RWPE2 (cell line): ENCODE results near the gene PPAT.
A peak's percentile ranks its signal among the peaks of the same experiment; 100 is the strongest.
"Not testable (repeated sequence)": the region's sequence is repeated elsewhere in the genome, so short reads cannot be mapped to it uniquely, and the experiment has no call there.

Experiments
- ATAC-seq: fragments of 200-7000 bp; cut with Tn5 transposase; 3 replicates; pipeline ENCODE4 v1.9.1; 2021; ENCODE audit warnings: low read depth
- DNase-seq: peaks from one replicate; pipeline ENCODE4 v3.0.0-alpha.2; 2020; ENCODE audit warnings: low spot score
- H3K27ac ChIP-seq: fragments of 450-650 bp; 2 replicates; pipeline ENCODE4 v1.5.1; 2017; ENCODE audit warnings: mild to moderate bottlenecking; ENCODE audit not compliant: poor library complexity, severe bottlenecking
- H3K27me3 ChIP-seq: fragments of 250-450 bp; sonication (Bioruptor Pico); 2 replicates; pipeline ENCODE4 v1.5.1; 2021; ENCODE audit warnings: mild to moderate bottlenecking, moderate library complexity; ENCODE audit not compliant: insufficient read depth, poor library complexity, severe bottlenecking
- H3K36me3 ChIP-seq: fragments of 250-450 bp; sonication (Bioruptor Pico); 2 replicates; pipeline ENCODE4 v1.5.1; 2020; ENCODE audit warnings: low read depth, mild to moderate bottlenecking, moderate library complexity
- H3K4me1 ChIP-seq: fragments of 250-450 bp; sonication (Bioruptor Pico); 2 replicates; pipeline ENCODE4 v1.5.1; 2021; ENCODE audit warnings: mild to moderate bottlenecking, moderate library complexity; ENCODE audit not compliant: insufficient read depth, poor library complexity, severe bottlenecking
- H3K4me3 ChIP-seq: fragments of 250-450 bp; sonication (Bioruptor Pico); 2 replicates; pipeline ENCODE4 v1.5.1; 2021; ENCODE audit warnings: mild to moderate bottlenecking, moderate library complexity; ENCODE audit not compliant: severe bottlenecking
- H3K9me3 ChIP-seq: fragments of 250-450 bp; sonication (Bioruptor Pico); 2 replicates; pipeline ENCODE4 v1.5.1; 2021; ENCODE audit warnings: mild to moderate bottlenecking, moderate library complexity; ENCODE audit not compliant: severe bottlenecking
- TF ChIP-seq, protein P1 (sequence below): fragments of 450-650 bp; IDR thresholded peaks from one replicate; pipeline ENCODE4 v1.5.1; 2017; ENCODE audit warnings: mild to moderate bottlenecking, moderate library complexity; ENCODE audit not compliant: poor library complexity, severe bottlenecking

The PPAT gene

GRCh38 chr4:56464581-56464980, 29.2 kb upstream of the PPAT start:
- DNase-seq, result no peak
- no peak for ATAC-seq
- TF ChIP-seq, protein P1, sequence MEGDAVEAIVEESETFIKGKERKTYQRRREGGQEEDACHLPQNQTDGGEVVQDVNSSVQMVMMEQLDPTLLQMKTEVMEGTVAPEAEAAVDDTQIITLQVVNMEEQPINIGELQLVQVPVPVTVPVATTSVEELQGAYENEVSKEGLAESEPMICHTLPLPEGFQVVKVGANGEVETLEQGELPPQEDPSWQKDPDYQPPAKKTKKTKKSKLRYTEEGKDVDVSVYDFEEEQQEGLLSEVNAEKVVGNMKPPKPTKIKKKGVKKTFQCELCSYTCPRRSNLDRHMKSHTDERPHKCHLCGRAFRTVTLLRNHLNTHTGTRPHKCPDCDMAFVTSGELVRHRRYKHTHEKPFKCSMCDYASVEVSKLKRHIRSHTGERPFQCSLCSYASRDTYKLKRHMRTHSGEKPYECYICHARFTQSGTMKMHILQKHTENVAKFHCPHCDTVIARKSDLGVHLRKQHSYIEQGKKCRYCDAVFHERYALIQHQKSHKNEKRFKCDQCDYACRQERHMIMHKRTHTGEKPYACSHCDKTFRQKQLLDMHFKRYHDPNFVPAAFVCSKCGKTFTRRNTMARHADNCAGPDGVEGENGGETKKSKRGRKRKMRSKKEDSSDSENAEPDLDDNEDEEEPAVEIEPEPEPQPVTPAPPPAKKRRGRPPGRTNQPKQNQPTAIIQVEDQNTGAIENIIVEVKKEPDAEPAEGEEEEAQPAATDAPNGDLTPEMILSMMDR, result no peak
- no peaks in the 10 kb centered on the region for H3K27me3 ChIP-seq
- peak overlapping the region; percentile 85 for H3K27ac ChIP-seq
- peaks cover 39% of the 10 kb centered on the region for H3K36me3 ChIP-seq
- peaks cover 39% of the 10 kb centered on the region for H3K4me1 ChIP-seq
- H3K9me3 ChIP-seq, result no peaks in the 10 kb centered on the region
- H3K4me3 ChIP-seq, result no peak overlapping the region

- no peaks in the 10 kb centered on the region for H3K9me3 ChIP-seq
- TF ChIP-seq, protein P1, result no peak
- no peak overlapping the region for H3K27ac ChIP-seq
- H3K36me3 ChIP-seq, result peaks cover 42% of the 10 kb centered on the region
- no peak for DNase-seq
- no peaks in the 10 kb centered on the region for H3K27me3 ChIP-seq
- H3K4me1 ChIP-seq, result peaks cover 34% of the 10 kb centered on the region
- no peak for ATAC-seq
- H3K4me3 ChIP-seq, result no peak overlapping the region
Measured at GRCh38 chr4:56463711-56464110, 28.3 kb upstream of the PPAT start.

DNA sequence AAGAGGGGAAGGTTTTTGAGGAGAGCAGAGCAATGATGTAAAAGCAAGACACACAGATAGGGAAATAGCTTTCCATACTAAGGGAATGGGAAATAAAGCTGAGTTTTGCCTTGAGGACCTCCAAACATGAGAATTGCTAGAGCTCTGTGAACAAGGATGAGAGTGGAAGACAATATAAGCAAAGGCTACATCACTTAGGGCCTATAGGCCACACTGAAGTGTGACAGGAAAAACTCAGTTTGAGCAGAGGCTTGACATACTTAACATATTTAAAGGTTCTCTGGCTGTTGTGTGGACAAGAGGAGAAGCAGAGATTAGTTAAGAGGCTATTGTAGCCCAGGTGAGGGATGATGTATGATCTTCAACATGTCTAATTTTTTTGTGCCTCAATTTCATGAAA, 26.7 kb upstream of the PPAT start:
- no peak for ATAC-seq
- Histone ChIP-seq H3K27me3 (no peaks in the 10 kb centered on the region), H3K9me3 (no peaks in the 10 kb centered on the region), H3K36me3 (peaks cover 57% of the 10 kb centered on the region), H3K27ac (peak overlapping the region; percentile 10), H3K4me1 (peaks cover 34% of the 10 kb centered on the region), H3K4me3 (no peak overlapping the region)
- TF ChIP-seq, protein P1, result no peak
- DNase-seq, result no peak

GRCh38 chr4:56460085-56460484, 24.7 kb upstream of the PPAT start:
- DNase-seq, result no peak
- peak overlapping the region; percentile 23 for H3K27ac ChIP-seq
- H3K36me3 ChIP-seq, result peaks cover 78% of the 10 kb centered on the region

DNA sequence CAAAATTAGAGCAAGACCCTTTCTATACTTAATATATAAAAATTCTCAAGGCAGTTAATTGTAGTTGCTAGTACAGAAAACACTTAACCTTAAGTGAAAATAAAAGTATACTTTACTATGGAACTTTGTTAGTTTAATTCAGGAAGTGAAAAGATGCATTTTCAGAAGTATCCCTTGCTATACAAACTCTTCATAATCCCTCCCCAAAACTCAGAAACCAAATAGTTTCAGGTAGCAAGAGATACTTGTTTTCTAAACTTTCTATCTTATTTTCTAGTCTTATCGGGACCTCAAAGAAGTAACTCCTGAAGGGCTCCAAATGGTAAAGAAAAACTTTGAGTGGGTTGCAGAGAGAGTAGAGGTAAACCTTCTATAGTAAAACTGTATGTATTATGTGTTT, 14.9 kb upstream of the PPAT start:
- no peak overlapping the region for H3K4me3 ChIP-seq
- no peaks in the 10 kb centered on the region for H3K4me1 ChIP-seq
- DNase-seq (no peak), ATAC-seq (no peak)
- peaks cover 98% of the 10 kb centered on the region for H3K36me3 ChIP-seq
- TF ChIP-seq, protein P1, result no peak
- H3K27ac ChIP-seq, result no peak overlapping the region
- no peaks in the 10 kb centered on the region for H3K9me3 ChIP-seq
- no peaks in the 10 kb centered on the region for H3K27me3 ChIP-seq

More at GRCh38 chr4:56460085-56460484, 24.7 kb upstream of the PPAT start:
- Histone ChIP-seq H3K4me3 (no peak overlapping the region), H3K4me1 (peaks cover 24% of the 10 kb centered on the region), H3K27me3 (no peaks in the 10 kb centered on the region), H3K9me3 (no peaks in the 10 kb centered on the region)
- ATAC-seq, result peak; percentile 55; the same call in 2 of the 3 replicates
- TF ChIP-seq, protein P1, result no peak

DNA sequence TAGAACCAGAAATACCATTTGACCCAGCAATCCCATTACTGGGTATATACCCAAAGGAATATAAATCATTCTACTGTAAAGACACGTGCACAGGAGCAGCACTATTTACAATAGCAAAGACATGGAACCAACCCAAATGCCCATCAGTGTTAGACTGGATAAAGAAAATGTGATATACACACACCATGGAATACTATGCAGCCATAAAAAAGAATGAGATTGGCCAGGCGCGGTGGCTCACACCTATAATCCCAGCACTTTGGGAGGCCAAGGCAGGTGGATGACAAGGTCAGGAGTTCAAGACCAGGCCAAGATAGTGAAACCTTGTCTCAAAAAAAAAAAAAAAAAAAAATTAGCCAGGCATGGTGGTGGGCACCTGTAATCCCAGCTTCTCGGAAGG, 14.1 kb upstream of the PPAT start:
- H3K4me1 ChIP-seq, H3K27me3 ChIP-seq, DNase-seq, H3K4me3 ChIP-seq, ATAC-seq, H3K9me3 ChIP-seq, H3K27ac ChIP-seq: not testable (repeated sequence)
- peaks cover 98% of the 10 kb centered on the region for H3K36me3 ChIP-seq
